Measurements from ENCODE around the gene MMP17.
A peak's percentile ranks its signal among the peaks of the same experiment; 100 is the strongest.
"Not testable (repeated sequence)": the region's sequence is repeated elsewhere in the genome, so short reads cannot be mapped to it uniquely, and the experiment has no call there.

Gene MMP17

GRCh38 chr12:131863711-131864396, 35.7 kb downstream of the MMP17 start:
- DNase-seq (ENCODE audit: low read depth in 2 of 2): no peak

- no peak for DNase-seq (ENCODE audit: low read depth in 2 of 2)
Observed at GRCh38 chr12:131864469-131864868, 36.3 kb downstream of the MMP17 start.

GRCh38 chr12:131865180-131865875, 37.1 kb downstream of the MMP17 start:
- DNase-seq (ENCODE audit: low read depth in 2 of 2): no peak

GRCh38 chr12:131867471-131867870, 39.3 kb downstream of the MMP17 start:
- no peak for DNase-seq (ENCODE audit: low read depth in 2 of 2)

GRCh38 chr12:131867891-131868675, 39.9 kb downstream of the MMP17 start:
- DNase-seq (ENCODE audit: low read depth in 2 of 2): no peak

GRCh38 chr12:131869871-131870418, 41.8 kb downstream of the MMP17 start:
- DNase-seq (ENCODE audit: low read depth in 2 of 2): peak in 1 of 2 experiments; percentile 29

- DNase-seq (ENCODE audit: low read depth in 2 of 2): no peak
Observed at GRCh38 chr12:131871677-131872076, 43.5 kb downstream of the MMP17 start.

- DNase-seq (ENCODE audit: low read depth in 2 of 2): peak in 1 of 2 experiments; percentile 6
Observed at GRCh38 chr12:131872154-131873051, 44.2 kb downstream of the MMP17 start.

- no peak for DNase-seq (ENCODE audit: low read depth in 2 of 2)
Observed at GRCh38 chr12:131873293-131873692, 45.1 kb downstream of the MMP17 start.

- not testable (repeated sequence) for DNase-seq (ENCODE audit: low read depth in 2 of 2)
Observed at GRCh38 chr12:131874972-131875371, 46.8 kb downstream of the MMP17 start.

GRCh38 chr12:131877216-131877615, 49.0 kb downstream of the MMP17 start:
- not testable (repeated sequence) for DNase-seq (ENCODE audit: low read depth in 2 of 2)

- DNase-seq (ENCODE audit: low read depth in 2 of 2): not testable (repeated sequence)
Observed at GRCh38 chr12:131878436-131878835, 50.2 kb downstream of the MMP17 start.

GRCh38 chr12:131882804-131883520, 54.8 kb downstream of the MMP17 start:
- no peak for DNase-seq (ENCODE audit: low read depth in 2 of 2)

- DNase-seq (ENCODE audit: low read depth in 2 of 2): no peak
Observed at GRCh38 chr12:131883521-131883900, 55.3 kb downstream of the MMP17 start.

- DNase-seq (ENCODE audit: low read depth in 2 of 2): not testable (repeated sequence)
Observed at GRCh38 chr12:131885076-131885475, 56.9 kb downstream of the MMP17 start.

GRCh38 chr12:131885543-131886057, 57.4 kb downstream of the MMP17 start:
- no peak for DNase-seq (ENCODE audit: low read depth in 2 of 2)

GRCh38 chr12:131891722-131892121, 63.5 kb downstream of the MMP17 start:
- DNase-seq (ENCODE audit: low read depth in 2 of 2): not testable (repeated sequence)

GRCh38 chr12:131892711-131893604, 64.8 kb downstream of the MMP17 start:
- DNase-seq (ENCODE audit: low read depth in 2 of 2): no peak

GRCh38 chr12:131893605-131894312, 65.6 kb downstream of the MMP17 start:
- no peak for DNase-seq (ENCODE audit: low read depth in 2 of 2)

Measured in fibroblast of skin of left quadriceps (primary cell).